ENCODE measurements around the gene TIMM23B.
"Not testable (repeated sequence)": the region's sequence is repeated elsewhere in the genome, so short reads cannot be mapped to it uniquely, and the experiment has no call there.

DNA sequence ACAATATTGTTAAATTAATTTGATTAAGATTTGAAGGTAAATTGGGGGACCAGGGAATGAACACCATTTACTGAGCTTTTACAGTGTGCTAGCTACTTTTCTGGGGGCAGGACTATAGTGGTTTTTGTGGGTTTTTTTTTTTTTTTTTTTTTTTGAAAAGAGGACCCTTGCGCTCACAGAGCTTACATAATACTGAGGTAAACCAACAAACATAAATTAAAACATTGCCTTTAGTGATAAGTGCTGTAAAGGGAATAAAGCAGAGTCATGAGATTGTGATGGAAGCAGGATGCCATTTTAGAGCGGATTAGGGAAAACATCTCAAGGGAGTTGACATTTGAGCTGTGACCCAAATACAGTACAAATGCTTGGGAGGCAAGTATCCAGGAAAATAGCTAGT is 1.8 kb downstream of the TIMM23B start:
- TF ChIP-seq EP300 (IDR thresholded peaks at IDR 0.05): not testable (repeated sequence)
- TF ChIP-seq, protein P1, sequence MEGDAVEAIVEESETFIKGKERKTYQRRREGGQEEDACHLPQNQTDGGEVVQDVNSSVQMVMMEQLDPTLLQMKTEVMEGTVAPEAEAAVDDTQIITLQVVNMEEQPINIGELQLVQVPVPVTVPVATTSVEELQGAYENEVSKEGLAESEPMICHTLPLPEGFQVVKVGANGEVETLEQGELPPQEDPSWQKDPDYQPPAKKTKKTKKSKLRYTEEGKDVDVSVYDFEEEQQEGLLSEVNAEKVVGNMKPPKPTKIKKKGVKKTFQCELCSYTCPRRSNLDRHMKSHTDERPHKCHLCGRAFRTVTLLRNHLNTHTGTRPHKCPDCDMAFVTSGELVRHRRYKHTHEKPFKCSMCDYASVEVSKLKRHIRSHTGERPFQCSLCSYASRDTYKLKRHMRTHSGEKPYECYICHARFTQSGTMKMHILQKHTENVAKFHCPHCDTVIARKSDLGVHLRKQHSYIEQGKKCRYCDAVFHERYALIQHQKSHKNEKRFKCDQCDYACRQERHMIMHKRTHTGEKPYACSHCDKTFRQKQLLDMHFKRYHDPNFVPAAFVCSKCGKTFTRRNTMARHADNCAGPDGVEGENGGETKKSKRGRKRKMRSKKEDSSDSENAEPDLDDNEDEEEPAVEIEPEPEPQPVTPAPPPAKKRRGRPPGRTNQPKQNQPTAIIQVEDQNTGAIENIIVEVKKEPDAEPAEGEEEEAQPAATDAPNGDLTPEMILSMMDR (IDR thresholded peaks at IDR 0.05): not testable (repeated sequence)
